CD4-positive, CD25-positive, alpha-beta regulatory T cell (primary cell): Measurements from ENCODE around the gene COLEC11. TPM values are rescaled to one million over a fixed set of nuclear protein-coding genes. Genes with fewer than 3 reads are reported as not detected.

Experiments
- ATAC-seq, 2 donors: fragments of 150-1000 bp; cut with Tn5 transposase; one replicate each; pipeline ENCODE4 v1.10.0; 2021; ENCODE audit warnings: low read depth in 2 of 2, moderate number of reproducible peaks in 2 of 2, moderate library complexity in 1 of 2
- DNase-seq, 3 donors: peaks; one replicate each; pipeline versions ENCODE4 v3.0.0 to v3.0.0-alpha.2; 2012 to 2022; ENCODE audit warnings: mixed read lengths in 1 of 3
- H3K27ac ChIP-seq: one replicate; pipeline ENCODE4 v1.7.0; 2013; ENCODE audit warnings: mild to moderate bottlenecking, low read length; ENCODE audit not compliant: insufficient read depth, poor library complexity, severe bottlenecking
- H3K27me3 ChIP-seq: one replicate; pipeline ENCODE4 v1.7.0; 2013; ENCODE audit warnings: low read length; ENCODE audit not compliant: control insufficient read depth, insufficient read depth
- H3K36me3 ChIP-seq: one replicate; pipeline ENCODE4 v1.7.0; 2013; ENCODE audit warnings: mild to moderate bottlenecking, low read length, moderate library complexity; ENCODE audit not compliant: control insufficient read depth, insufficient read depth
- H3K4me1 ChIP-seq: 2 replicates; pipeline ENCODE4 v1.7.0; 2013; ENCODE audit warnings: mild to moderate bottlenecking, low read length; ENCODE audit not compliant: insufficient read depth, control insufficient read depth, poor library complexity, severe bottlenecking
- H3K4me3 ChIP-seq: one replicate; pipeline ENCODE4 v1.7.0; 2013; ENCODE audit warnings: low read depth, mild to moderate bottlenecking, low read length, moderate library complexity
- H3K9me3 ChIP-seq, 2 experiments: 1 replicate in 1 of 2; 2 replicates in 1 of 2; pipeline ENCODE4 v1.7.0; 2013; ENCODE audit warnings: low read length in 2 of 2, mild to moderate bottlenecking in 1 of 2, moderate library complexity in 1 of 2; ENCODE audit not compliant: control insufficient read depth in 2 of 2
- H3K27ac Mint-ChIP-seq, 3 donors: one replicate each; pipeline ENCODE4 v1.8.0; 2020 to 2022; ENCODE audit warnings: mild to moderate bottlenecking in 3 of 3, mixed read lengths in 3 of 3, moderate library complexity in 2 of 3
- H3K27me3 Mint-ChIP-seq: one replicate; pipeline ENCODE4 v1.8.0; 2022; ENCODE audit warnings: mild to moderate bottlenecking, mixed read lengths
- H3K36me3 Mint-ChIP-seq: one replicate; pipeline ENCODE4 v1.8.0; 2020; ENCODE audit warnings: mixed read lengths
- H3K4me1 Mint-ChIP-seq, 4 donors: one replicate each; pipeline ENCODE4 v1.8.0; 2020 to 2022; ENCODE audit warnings: mixed read lengths in 4 of 4, mild to moderate bottlenecking in 1 of 4
- H3K4me3 Mint-ChIP-seq, 4 donors: one replicate each; pipeline ENCODE4 v1.8.0; 2020 to 2022; ENCODE audit warnings: mild to moderate bottlenecking in 4 of 4, mixed read lengths in 4 of 4, moderate library complexity in 3 of 4
- H3K9me3 Mint-ChIP-seq, 7 donors: one replicate each; pipeline ENCODE4 v1.8.0; 2020 to 2022; ENCODE audit warnings: mixed read lengths in 7 of 7, mild to moderate bottlenecking in 3 of 7, moderate library complexity in 2 of 7
- polyA plus RNA-seq, 4 donors: library from polyadenylated mRNA; unstranded; fragments of 300-500 nt; fragmentation: Illumina TruSeq; gene quantifications; one replicate each; pipeline ENCODE4 v1.2.3, GENCODE V29; 2021
- total RNA-seq: library from RNA; stranded (reverse); gene quantifications from one replicate; pipeline ENCODE4 v1.2.3, GENCODE V29; 2022

Gene COLEC11
- total and polyA plus RNA-seq, 5 donors from 2014 or later: not detected

GRCh38 chr2:3666613-3666975, 71.7 kb downstream of the COLEC11 start:
- Histone ChIP-seq H3K4me3 (no peak overlapping the region), H3K4me1 (no peaks in the 10 kb centered on the region), H3K27ac (no peak overlapping the region), H3K36me3 (no peaks in the 10 kb centered on the region), H3K27me3 (no peaks in the 10 kb centered on the region), H3K9me3 (no peaks in the 10 kb centered on the region)
- Mint-ChIP-seq H3K27me3 (no peaks in the 10 kb centered on the region), H3K27ac (no peak overlapping the region), H3K4me3 (no peak overlapping the region), H3K9me3 (peaks cover 0 to 2% (median 0%) of the 10 kb centered on the region in 7 donors), H3K36me3 (no peaks in the 10 kb centered on the region), H3K4me1 (peaks cover 0 to 4% (median 1%) of the 10 kb centered on the region in 4 donors)
- ATAC-seq (no peak), DNase-seq (no peak)

GRCh38 chr2:3667151-3667631, 72.3 kb downstream of the COLEC11 start:
- DNase-seq: no peak
- H3K27ac Mint-ChIP-seq: no peak overlapping the region
- ATAC-seq: no peak
- peaks cover 0 to 4% (median 0%) of the 10 kb centered on the region in 4 donors for H3K4me1 Mint-ChIP-seq
- no peaks in the 10 kb centered on the region for H3K36me3 ChIP-seq
- H3K4me3 ChIP-seq: no peak overlapping the region
- no peaks in the 10 kb centered on the region for H3K4me1 ChIP-seq
- H3K36me3 Mint-ChIP-seq: no peaks in the 10 kb centered on the region
- no peaks in the 10 kb centered on the region for H3K27me3 ChIP-seq
- H3K27me3 Mint-ChIP-seq: no peaks in the 10 kb centered on the region
- H3K27ac ChIP-seq: no peak overlapping the region
- H3K4me3 Mint-ChIP-seq: no peak overlapping the region
- H3K9me3 Mint-ChIP-seq: peaks cover 0 to 2% (median 0%) of the 10 kb centered on the region in 7 donors
- no peaks in the 10 kb centered on the region for H3K9me3 ChIP-seq

- peaks cover 8% of the 10 kb centered on the region for H3K27me3 Mint-ChIP-seq
- no peaks in the 10 kb centered on the region for H3K4me1 Mint-ChIP-seq
- no peaks in the 10 kb centered on the region for H3K4me1 ChIP-seq
- H3K9me3 ChIP-seq: no peaks in the 10 kb centered on the region
- H3K4me3 Mint-ChIP-seq: no peak overlapping the region
- DNase-seq (no peak), ATAC-seq (no peak)
- H3K9me3 Mint-ChIP-seq: peaks cover 0 to 2% (median 0%) of the 10 kb centered on the region in 7 donors
- H3K27ac Mint-ChIP-seq: no peak overlapping the region
- H3K36me3 Mint-ChIP-seq: no peaks in the 10 kb centered on the region
- no peaks in the 10 kb centered on the region for H3K27me3 ChIP-seq
- H3K36me3 ChIP-seq: no peaks in the 10 kb centered on the region
- no peak overlapping the region for H3K4me3 ChIP-seq
- H3K27ac ChIP-seq: no peak overlapping the region
Measured at GRCh38 chr2:3669656-3670055, 74.7 kb downstream of the COLEC11 start.

GRCh38 chr2:3670376-3670775, 75.5 kb downstream of the COLEC11 start:
- Mint-ChIP-seq H3K27me3 (peaks cover 11% of the 10 kb centered on the region), H3K9me3 (peaks cover 0 to 2% (median 0%) of the 10 kb centered on the region in 7 donors), H3K4me3 (no peak overlapping the region), H3K27ac (peak overlapping the region in 1 of 3 donors; percentile 32), H3K36me3 (no peaks in the 10 kb centered on the region), H3K4me1 (no peaks in the 10 kb centered on the region)
- Histone ChIP-seq H3K27ac (no peak overlapping the region), H3K4me1 (no peaks in the 10 kb centered on the region), H3K36me3 (no peaks in the 10 kb centered on the region), H3K9me3 (no peaks in the 10 kb centered on the region), H3K4me3 (no peak overlapping the region), H3K27me3 (no peaks in the 10 kb centered on the region)
- DNase-seq (no peak), ATAC-seq (no peak)

- H3K4me1 ChIP-seq: no peaks in the 10 kb centered on the region
- Mint-ChIP-seq H3K27me3 (peaks cover 16% of the 10 kb centered on the region), H3K9me3 (no peaks in the 10 kb centered on the region), H3K27ac (no peak overlapping the region), H3K36me3 (no peaks in the 10 kb centered on the region), H3K4me1 (no peaks in the 10 kb centered on the region), H3K4me3 (no peak overlapping the region)
- H3K27ac ChIP-seq: no peak overlapping the region
- no peaks in the 10 kb centered on the region for H3K9me3 ChIP-seq
- no peak overlapping the region for H3K4me3 ChIP-seq
- ATAC-seq: no peak
- H3K36me3 ChIP-seq: no peaks in the 10 kb centered on the region
- no peaks in the 10 kb centered on the region for H3K27me3 ChIP-seq
- no peak for DNase-seq
Measured at GRCh38 chr2:3670941-3671340, 76.0 kb downstream of the COLEC11 start.

GRCh38 chr2:3672861-3673678, 78.2 kb downstream of the COLEC11 start:
- H3K9me3 Mint-ChIP-seq: peaks cover 0 to 2% (median 0%) of the 10 kb centered on the region in 7 donors
- ATAC-seq (no peak), DNase-seq (no peak)
- no peaks in the 10 kb centered on the region for H3K36me3 Mint-ChIP-seq
- peaks cover 17% of the 10 kb centered on the region for H3K27me3 Mint-ChIP-seq
- H3K4me3 Mint-ChIP-seq: no peak overlapping the region
- Histone ChIP-seq H3K27ac (no peak overlapping the region), H3K4me3 (no peak overlapping the region), H3K27me3 (no peaks in the 10 kb centered on the region), H3K36me3 (no peaks in the 10 kb centered on the region), H3K9me3 (no peaks in the 10 kb centered on the region), H3K4me1 (no peaks in the 10 kb centered on the region)
- H3K27ac Mint-ChIP-seq: peak overlapping the region in 1 of 3 donors; percentile 39
- H3K4me1 Mint-ChIP-seq: no peaks in the 10 kb centered on the region

GRCh38 chr2:3674066-3674845, 79.3 kb downstream of the COLEC11 start:
- Mint-ChIP-seq H3K27ac (no peak overlapping the region), H3K9me3 (peaks cover 0 to 2% (median 0%) of the 10 kb centered on the region in 7 donors), H3K36me3 (no peaks in the 10 kb centered on the region), H3K4me1 (no peaks in the 10 kb centered on the region), H3K4me3 (no peak overlapping the region), H3K27me3 (peaks cover 22% of the 10 kb centered on the region)
- no peak overlapping the region for H3K4me3 ChIP-seq
- H3K27me3 ChIP-seq: no peaks in the 10 kb centered on the region
- no peaks in the 10 kb centered on the region for H3K9me3 ChIP-seq
- DNase-seq (no peak), ATAC-seq (no peak)
- no peaks in the 10 kb centered on the region for H3K36me3 ChIP-seq
- H3K27ac ChIP-seq: no peak overlapping the region
- H3K4me1 ChIP-seq: no peaks in the 10 kb centered on the region
